ENCODE measurements around the gene DNMT1. TPM values are rescaled to one million over a fixed set of nuclear protein-coding genes. Genes with fewer than 3 reads are reported as not detected.

DNMT1 gene
- total RNA-seq, 1 experiment from 2014 or later = 144 TPM

DNA sequence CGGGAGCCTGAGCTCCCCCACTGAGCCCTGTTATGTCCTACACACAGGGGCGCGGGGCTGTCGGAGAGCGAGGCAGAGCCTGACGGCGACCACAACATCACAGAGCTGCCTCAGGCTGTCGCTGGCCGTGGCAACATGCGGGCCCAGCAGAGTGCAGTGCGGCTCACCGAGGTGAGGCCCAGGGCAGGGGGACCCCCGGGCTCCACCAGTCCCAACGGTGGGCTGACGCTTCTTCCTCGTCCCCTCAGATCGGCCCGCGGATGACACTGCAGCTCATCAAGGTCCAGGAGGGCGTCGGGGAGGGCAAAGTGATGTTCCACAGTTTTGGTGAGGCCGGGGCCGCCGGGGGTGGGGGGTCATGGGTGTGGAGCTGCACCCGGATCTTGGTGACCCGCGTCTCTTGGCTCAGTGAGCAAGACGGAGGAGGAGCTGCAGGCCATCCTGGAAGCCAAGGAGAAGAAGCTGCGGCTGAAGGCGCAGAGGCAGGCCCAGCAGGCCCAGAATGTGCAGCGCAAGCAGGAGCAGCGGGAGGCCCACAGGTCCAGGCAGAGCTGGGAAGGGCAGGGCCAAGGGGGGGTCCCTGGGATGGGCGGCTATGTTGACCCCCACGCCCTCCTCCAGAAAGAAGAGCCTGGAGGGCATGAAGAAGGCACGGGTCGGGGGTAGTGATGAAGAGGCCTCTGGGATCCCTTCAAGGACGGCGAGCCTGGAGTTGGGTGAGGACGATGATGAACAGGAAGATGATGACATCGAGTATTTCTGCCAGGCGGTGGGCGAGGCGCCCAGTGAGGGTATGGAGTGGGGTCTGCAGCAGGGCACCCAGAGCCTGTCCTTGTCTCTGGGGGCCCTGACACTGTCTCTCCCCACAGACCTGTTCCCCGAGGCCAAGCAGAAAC, 84.4 kb downstream of the DNMT1 start:
- Mint-ChIP-seq H3K27ac (ENCODE audit: unreplicated experiment) (no peak overlapping the region), H3K27me3 (ENCODE audit: insufficient read depth, unreplicated experiment) (no peaks in the 10 kb centered on the region), H3K4me3 (ENCODE audit: unreplicated experiment) (peak overlapping the region; percentile 9), H3K4me1 (ENCODE audit: low read depth, unreplicated experiment) (peaks cover 11% of the 10 kb centered on the region), H3K36me3 (ENCODE audit: insufficient read depth, unreplicated experiment) (peaks cover 95% of the 10 kb centered on the region), H3K9me3 (ENCODE audit: unreplicated experiment) (no peaks in the 10 kb centered on the region)
- BruUV-seq (replicated peaks) = no TSS peak
- intact Hi-C loops (cut with micrococcal nuclease; ENCODE audit: unreplicated experiment) = loop anchor here (10.0 kb wide), 1 partner anchor 176 kb away; the partner anchor contains the start of gene OLFM2
- POLR2A ChIA-PET = no interaction called here
- Histone ChIP-seq H3K36me3 (ENCODE audit: control insufficient read depth, insufficient read depth, low read length) (peaks cover 2% of the 10 kb centered on the region; the same call in 1 of the 2 replicates), H3K9me3 (no peaks in the 10 kb centered on the region), H3K27me3 (replicated peaks; ENCODE audit: control insufficient read depth, insufficient read depth, low read length) (no peaks in the 10 kb centered on the region), H3K4me1 (no peaks in the 10 kb centered on the region; the same call in 1 of the 2 replicates), H3K4me3 (ENCODE audit: low read depth, low read length) (no peak overlapping the region)
- CTCF ChIA-PET = no interaction called here
- no peak for DNase-seq
- TF ChIP-seq, protein P1, sequence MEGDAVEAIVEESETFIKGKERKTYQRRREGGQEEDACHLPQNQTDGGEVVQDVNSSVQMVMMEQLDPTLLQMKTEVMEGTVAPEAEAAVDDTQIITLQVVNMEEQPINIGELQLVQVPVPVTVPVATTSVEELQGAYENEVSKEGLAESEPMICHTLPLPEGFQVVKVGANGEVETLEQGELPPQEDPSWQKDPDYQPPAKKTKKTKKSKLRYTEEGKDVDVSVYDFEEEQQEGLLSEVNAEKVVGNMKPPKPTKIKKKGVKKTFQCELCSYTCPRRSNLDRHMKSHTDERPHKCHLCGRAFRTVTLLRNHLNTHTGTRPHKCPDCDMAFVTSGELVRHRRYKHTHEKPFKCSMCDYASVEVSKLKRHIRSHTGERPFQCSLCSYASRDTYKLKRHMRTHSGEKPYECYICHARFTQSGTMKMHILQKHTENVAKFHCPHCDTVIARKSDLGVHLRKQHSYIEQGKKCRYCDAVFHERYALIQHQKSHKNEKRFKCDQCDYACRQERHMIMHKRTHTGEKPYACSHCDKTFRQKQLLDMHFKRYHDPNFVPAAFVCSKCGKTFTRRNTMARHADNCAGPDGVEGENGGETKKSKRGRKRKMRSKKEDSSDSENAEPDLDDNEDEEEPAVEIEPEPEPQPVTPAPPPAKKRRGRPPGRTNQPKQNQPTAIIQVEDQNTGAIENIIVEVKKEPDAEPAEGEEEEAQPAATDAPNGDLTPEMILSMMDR (IDR thresholded peaks at IDR 0.05; ENCODE audit: insufficient read depth in 1 of 2, low read depth in 1 of 2, low read length in 1 of 2, severe bottlenecking in 1 of 2, unreplicated experiment in 1 of 2) = no peak

GRCh38 chr19:10109528-10109927, 85.2 kb downstream of the DNMT1 start:
- Mint-ChIP-seq H3K36me3 (ENCODE audit: insufficient read depth, unreplicated experiment) (peaks cover 87% of the 10 kb centered on the region), H3K4me1 (ENCODE audit: low read depth, unreplicated experiment) (peaks cover 11% of the 10 kb centered on the region), H3K27ac (ENCODE audit: unreplicated experiment) (no peak overlapping the region), H3K9me3 (ENCODE audit: unreplicated experiment) (no peaks in the 10 kb centered on the region), H3K27me3 (ENCODE audit: insufficient read depth, unreplicated experiment) (no peaks in the 10 kb centered on the region), H3K4me3 (ENCODE audit: unreplicated experiment) (no peak overlapping the region)
- TF ChIP-seq, protein P1 (IDR thresholded peaks at IDR 0.05; ENCODE audit: insufficient read depth in 1 of 2, low read depth in 1 of 2, low read length in 1 of 2, severe bottlenecking in 1 of 2, unreplicated experiment in 1 of 2) = no peak
- CTCF ChIA-PET = interaction anchor here (0.7 to 0.8 kb wide), 2 partner anchors 279 to 375 kb away, joined by 3 to 4 read pairs; no protein-coding TSS in a partner anchor
- Histone ChIP-seq H3K27me3 (replicated peaks; ENCODE audit: control insufficient read depth, insufficient read depth, low read length) (no peaks in the 10 kb centered on the region), H3K36me3 (ENCODE audit: control insufficient read depth, insufficient read depth, low read length) (peaks cover 2% of the 10 kb centered on the region; the same call in 1 of the 2 replicates), H3K9me3 (no peaks in the 10 kb centered on the region), H3K4me1 (no peaks in the 10 kb centered on the region; the same call in 1 of the 2 replicates), H3K4me3 (ENCODE audit: low read depth, low read length) (no peak overlapping the region)
- no peak for DNase-seq
- intact Hi-C loops (cut with micrococcal nuclease; ENCODE audit: unreplicated experiment) = no loop called here
- no TSS peak for BruUV-seq (replicated peaks)
- POLR2A ChIA-PET = no interaction called here

- peak overlapping the region; percentile 85 for H3K27ac Mint-ChIP-seq (ENCODE audit: unreplicated experiment)
- H3K4me1 Mint-ChIP-seq (ENCODE audit: low read depth, unreplicated experiment) = peaks cover 11% of the 10 kb centered on the region
- H3K27me3 Mint-ChIP-seq (ENCODE audit: insufficient read depth, unreplicated experiment) = no peaks in the 10 kb centered on the region
- no TSS peak for BruUV-seq (replicated peaks)
- CTCF ChIA-PET = interaction anchor here (0.6 kb wide), 1 partner anchor 151 kb away, joined by 3 read pairs; no protein-coding TSS in a partner anchor
- no peaks in the 10 kb centered on the region for H3K9me3 Mint-ChIP-seq (ENCODE audit: unreplicated experiment)
- POLR2A ChIA-PET = no interaction called here
- peaks cover 71% of the 10 kb centered on the region for H3K36me3 Mint-ChIP-seq (ENCODE audit: insufficient read depth, unreplicated experiment)
- Histone ChIP-seq H3K4me1 (no peaks in the 10 kb centered on the region; the same call in 1 of the 2 replicates), H3K9me3 (no peaks in the 10 kb centered on the region), H3K27me3 (replicated peaks; ENCODE audit: control insufficient read depth, insufficient read depth, low read length) (no peaks in the 10 kb centered on the region), H3K4me3 (ENCODE audit: low read depth, low read length) (no peak overlapping the region), H3K36me3 (ENCODE audit: control insufficient read depth, insufficient read depth, low read length) (peaks cover 2% of the 10 kb centered on the region; the same call in 1 of the 2 replicates)
- intact Hi-C loops (cut with micrococcal nuclease; ENCODE audit: unreplicated experiment) = no loop called here
- H3K4me3 Mint-ChIP-seq (ENCODE audit: unreplicated experiment) = peak overlapping the region; percentile 87
- TF ChIP-seq, protein P1 (IDR thresholded peaks at IDR 0.05; ENCODE audit: insufficient read depth in 1 of 2, low read depth in 1 of 2, low read length in 1 of 2, severe bottlenecking in 1 of 2, unreplicated experiment in 1 of 2) = no peak
- DNase-seq = no peak
Measured at GRCh38 chr19:10107817-10108367, 86.9 kb downstream of the DNMT1 start.

Measured in Caco-2 (cell line).